ENCODE results near the gene ADSL.
A peak's percentile ranks its signal among the peaks of the same experiment; 100 is the strongest.

The ADSL gene

DNA sequence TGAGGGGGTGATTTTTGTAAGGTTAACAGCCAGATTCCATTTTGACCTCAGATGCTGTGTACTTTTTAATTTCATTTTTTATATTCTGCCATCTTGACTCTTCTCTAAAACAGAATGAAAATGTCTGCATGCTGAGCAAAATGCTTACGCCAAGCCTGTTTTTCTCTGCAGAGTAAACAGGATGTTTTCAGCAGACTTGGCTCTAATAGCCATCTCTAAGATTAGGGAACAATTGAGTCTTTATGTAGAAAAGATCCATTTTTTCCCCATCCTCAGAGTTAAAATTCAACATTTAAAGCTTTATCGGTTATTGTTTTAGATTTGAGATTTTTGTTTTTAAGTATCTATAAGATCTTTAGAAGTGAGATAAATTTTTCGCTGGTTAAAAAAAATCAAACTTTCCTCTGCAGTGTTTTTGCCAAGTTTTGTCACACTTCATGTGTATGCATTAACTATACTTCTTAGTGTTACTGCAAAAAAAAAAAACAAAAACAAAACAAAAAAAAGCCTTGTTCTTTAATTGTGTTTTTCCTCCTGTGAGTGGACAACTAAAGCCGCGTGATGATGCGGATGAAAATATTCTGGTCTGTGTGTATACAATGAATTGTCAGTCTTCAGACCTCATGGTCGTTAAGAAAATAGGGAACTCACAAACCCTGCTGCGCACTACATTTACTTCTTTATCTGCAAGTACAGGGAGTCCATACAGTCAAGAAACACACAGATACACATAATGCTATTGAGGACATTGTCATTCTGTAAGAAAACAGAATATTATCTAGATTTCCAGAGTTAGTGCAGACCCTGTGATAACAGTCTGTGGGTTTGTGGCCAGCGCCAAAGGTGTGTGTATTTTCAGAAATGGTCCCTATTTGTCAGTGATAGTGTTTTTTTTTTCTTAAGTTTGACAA is 17.5 kb upstream of the ADSL start:
- DNase-seq, result no peak

GRCh38 chr22:40329466-40329865 is 16.8 kb upstream of the ADSL start:
- DNase-seq, result no peak

- DNase-seq, result no peak
Observed at GRCh38 chr22:40330086-40330485, 16.2 kb upstream of the ADSL start.

- no peak for DNase-seq
Observed at GRCh38 chr22:40330615-40331014, 15.7 kb upstream of the ADSL start.

DNA sequence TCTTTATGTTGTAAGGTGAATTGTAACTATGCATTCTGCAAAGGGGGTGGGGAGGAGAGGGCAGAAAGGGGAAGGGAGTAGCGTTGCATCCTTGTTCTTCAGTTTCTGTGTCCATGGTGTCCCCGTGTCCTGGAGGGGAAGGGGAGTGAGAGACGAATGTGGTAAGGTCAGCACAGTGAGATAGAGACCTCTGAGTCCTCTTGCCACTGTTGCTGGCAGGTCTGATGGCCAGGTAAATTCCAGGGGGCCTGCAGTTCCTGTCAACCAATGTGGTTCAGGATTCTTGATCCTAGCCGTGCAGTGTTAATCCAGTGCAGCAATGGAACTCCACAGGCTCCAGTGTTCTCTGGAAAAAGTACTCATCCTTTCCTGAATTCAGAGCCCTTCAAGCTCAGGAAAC is 14.6 kb upstream of the ADSL start:
- DNase-seq, result no peak

GRCh38 chr22:40332319-40332781 is 13.9 kb upstream of the ADSL start:
- no peak for DNase-seq

DNA sequence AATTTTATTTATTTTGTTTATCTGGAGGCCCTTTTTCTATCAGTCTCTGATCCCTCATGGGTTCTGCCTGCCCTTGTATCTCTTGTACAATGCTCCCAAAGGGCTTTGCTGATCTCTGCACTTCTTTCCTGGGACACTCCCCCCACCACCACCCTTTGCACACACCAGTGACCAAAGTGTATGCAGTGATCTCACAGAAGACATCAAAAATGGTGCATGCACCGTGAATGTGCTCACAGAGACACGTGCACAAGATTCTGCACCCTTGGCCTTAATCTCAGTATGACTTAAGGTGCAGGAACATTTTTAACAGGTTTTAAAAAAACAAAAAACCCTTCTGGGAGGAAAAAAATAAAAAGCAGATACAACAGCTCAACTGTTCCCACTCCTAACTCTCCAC is 12.2 kb upstream of the ADSL start:
- DNase-seq, result no peak

DNA sequence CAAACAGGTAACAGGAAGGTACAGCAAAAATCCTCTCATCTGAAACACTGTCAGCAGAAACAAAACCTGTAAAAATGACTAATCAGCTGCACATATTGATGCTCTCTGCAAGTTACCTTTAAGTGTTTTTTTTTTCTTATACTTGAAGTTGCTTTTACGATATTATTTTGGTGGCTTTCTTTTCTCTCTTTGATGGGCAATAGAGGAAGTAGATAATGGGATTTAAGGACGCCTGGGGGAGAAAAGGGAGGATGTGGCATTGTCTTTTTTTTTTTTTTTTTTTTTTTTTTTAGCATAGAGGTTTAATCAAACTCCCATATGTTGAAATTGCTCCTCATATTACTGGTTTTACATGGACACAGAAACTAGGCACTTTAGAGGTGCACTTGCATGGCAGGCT is 11.4 kb upstream of the ADSL start:
- DNase-seq, result no peak

GRCh38 chr22:40335358-40335757 is 10.9 kb upstream of the ADSL start:
- no peak for DNase-seq

DNA sequence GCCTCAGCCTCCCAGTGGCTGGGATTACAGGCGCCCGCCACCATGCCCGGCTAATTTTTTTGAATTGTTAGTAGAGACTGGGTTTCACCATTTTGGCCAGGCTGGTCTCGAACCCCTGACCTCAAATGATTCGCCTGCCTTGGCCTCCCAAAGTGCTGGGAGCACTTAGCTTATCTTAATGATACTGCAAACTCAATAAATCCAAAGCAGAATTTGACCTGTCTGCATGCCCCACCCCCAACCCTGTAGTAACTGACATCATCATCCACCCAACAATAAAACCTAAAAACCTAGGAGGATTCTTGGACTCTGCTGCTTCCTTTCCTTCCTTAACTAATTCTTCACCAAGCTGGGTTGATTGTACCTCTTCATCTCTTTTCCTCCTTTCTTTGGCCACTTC is 6.3 kb upstream of the ADSL start:
- DNase-seq, result no peak

GRCh38 chr22:40341604-40342003 is 4.7 kb upstream of the ADSL start:
- DNase-seq, result no peak

DNA sequence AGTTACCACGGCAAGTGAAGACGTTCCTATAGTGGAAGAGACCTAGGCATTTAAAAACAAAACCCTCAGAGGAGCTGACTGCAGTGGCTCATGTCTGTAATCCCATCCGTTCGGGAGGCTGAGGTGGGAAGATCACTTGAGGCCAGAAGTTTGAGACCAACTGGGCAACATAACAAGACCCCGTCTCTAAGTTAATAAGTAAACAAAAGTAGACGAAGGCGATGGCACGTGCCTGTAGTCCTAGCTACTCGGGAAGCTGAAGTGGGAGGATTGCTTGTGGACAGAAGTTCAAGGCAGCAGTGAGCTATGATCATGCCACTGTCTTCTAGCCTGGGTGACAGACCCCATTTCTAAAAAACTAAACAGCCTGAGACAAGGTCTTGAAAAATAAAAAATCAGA is 3.8 kb upstream of the ADSL start:
- DNase-seq, result no peak

GRCh38 chr22:40345271-40345670 is 1.0 kb upstream of the ADSL start:
- peak; percentile 44 for DNase-seq

DNA sequence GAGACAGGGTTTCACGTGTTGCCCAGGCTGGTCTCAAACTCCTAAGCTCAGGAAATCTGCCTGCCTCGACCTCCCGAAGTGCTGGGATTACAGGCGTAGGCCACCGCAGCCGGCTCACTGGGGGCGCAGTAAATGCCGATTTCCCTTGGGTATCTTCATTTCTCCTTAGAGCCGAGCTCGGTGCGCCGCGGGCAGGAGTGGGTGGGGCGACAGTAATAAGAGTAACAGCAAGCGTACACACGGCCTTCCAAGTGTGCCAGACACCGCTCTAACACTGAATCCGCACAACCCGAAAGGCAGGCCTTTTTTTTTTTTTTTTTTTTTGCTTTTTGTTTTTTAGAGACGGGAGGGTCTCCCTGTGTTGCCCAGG is 500 bp upstream of the ADSL start:
- peak; percentile 57 for DNase-seq

GRCh38 chr22:40347300-40347699 is 1.0 kb downstream of the ADSL start:
- no peak for DNase-seq

DNA sequence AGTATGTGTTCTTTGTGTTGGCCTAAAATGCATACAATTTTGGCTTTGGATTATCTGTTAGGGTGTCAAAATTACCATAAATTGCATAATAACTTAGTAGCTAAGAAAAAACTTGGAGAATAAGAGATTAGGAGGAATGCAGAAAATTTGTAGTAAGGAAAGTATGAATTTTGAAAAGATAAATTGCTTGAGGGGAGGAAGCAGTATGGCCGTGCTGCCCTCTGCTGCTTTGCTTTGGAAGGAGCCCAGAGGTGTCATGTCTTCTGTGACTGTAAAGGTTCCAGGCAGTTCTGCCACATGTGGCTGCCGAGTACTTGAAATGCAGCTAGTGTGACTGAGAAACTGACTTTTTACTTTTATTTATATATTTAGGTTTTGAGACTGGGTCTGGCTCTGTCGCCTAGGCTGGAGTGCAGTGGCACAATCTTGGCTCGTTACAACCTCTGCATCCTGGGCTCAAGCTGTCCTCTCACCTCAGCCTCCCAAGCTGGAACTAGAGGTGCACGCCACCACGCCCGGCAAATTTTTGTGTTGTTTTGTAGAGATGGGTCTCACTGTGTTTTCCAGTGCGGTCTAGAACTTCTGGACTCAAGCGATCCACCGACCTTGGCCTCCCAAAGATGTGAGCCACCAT is 1.8 kb downstream of the ADSL start:
- peak; percentile 68 for DNase-seq

- DNase-seq, result no peak
Observed at GRCh38 chr22:40352763-40353162, 6.5 kb downstream of the ADSL start.

GRCh38 chr22:40361100-40361499 is 14.8 kb downstream of the ADSL start:
- no peak for DNase-seq

- no peak for DNase-seq
Observed at GRCh38 chr22:40363059-40363458, 16.8 kb downstream of the ADSL start.

DNA sequence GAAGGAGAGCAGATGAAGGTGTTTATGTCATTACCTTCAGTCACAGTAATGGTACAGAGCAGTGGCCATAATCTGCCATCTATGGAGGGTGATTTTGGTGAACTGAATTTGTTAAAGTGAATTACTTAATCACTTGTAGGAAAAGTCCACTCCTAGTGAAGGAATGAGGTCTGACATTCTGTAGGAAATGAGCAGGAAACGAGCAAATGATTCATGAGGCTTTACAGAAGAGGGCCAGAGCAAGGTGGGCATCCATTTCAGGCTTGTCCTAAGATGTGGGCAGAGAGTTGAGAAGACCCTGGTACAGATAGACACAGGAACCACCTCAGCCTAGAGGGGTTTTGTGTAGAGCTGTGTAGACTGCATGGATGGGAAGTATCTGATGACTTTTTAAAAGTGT is 18.1 kb downstream of the ADSL start:
- DNase-seq, result no peak

DNA sequence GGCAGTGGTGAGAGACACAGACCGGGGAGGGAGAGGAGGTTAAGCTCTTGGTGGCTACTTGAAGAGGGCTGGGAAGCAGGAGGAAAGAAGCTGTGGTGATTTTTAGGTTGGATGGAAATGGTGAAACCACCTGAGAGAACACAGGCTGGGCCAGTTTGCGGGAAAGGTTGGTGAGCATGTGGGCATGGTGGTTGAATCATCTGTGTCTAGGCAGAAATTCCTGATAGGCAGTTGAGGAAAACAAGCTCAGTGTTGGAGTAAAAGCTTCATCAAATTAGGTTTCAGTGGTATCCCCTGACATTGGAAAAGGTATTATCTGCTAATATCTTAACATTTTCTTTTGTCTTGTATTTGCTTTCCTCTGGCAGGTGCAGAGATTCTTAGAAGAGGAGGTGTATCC is 19.8 kb downstream of the ADSL start:
- no peak for DNase-seq

- DNase-seq, result no peak
Observed at GRCh38 chr22:40367342-40367741, 21.0 kb downstream of the ADSL start.

DNA sequence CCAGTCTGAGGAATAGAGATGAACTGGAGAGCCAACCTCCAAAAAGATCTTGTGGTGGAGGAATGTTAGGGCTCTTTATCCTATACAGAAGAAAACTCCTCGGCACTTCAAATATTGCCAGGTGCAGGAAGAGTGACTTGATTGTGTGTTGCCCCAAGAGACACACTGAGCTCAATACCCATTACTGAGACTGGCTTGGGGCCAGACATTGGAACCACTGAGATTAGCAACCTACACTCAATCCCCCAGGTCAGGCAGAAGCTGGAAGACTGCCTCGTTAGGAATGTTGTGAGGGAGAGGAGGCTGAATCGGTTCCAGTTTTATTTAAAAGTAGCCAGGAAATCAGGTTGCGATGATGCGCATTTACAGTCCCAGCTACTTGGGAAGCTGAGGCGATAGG is 21.7 kb downstream of the ADSL start:
- DNase-seq, result no peak

GRCh38 chr22:40368836-40369235 is 22.5 kb downstream of the ADSL start:
- DNase-seq, result no peak

- DNase-seq, result no peak
Observed at GRCh38 chr22:40374567-40374966, 28.3 kb downstream of the ADSL start.

All from activated CD8-positive, alpha-beta memory T cell treated with anti-CD3 and anti-CD28 coated beads, Interleukin-2, amount 50 U/mL, for 4 hours (primary cell).